Iris pigment epithelial cell (primary cell): ENCODE results near the gene GID4.

Experiments used
- DNase-seq: peaks from one replicate; pipeline ENCODE4 v3.0.0-alpha.2; 2011; ENCODE audit warnings: low read depth

Gene GID4

GRCh38 chr17:18043491-18043890 is 4.3 kb downstream of the GID4 start:
- peak; percentile 27 for DNase-seq

GRCh38 chr17:18044609-18045008 is 5.4 kb downstream of the GID4 start:
- no peak for DNase-seq

GRCh38 chr17:18045691-18046350 is 6.6 kb downstream of the GID4 start:
- DNase-seq, result no peak

GRCh38 chr17:18055597-18055996 is 16.4 kb downstream of the GID4 start:
- DNase-seq, result no peak

- no peak for DNase-seq
Measured at GRCh38 chr17:18056214-18056613, 17.0 kb downstream of the GID4 start.

- DNase-seq, result no peak
Measured at GRCh38 chr17:18059283-18059682, 20.1 kb downstream of the GID4 start.

GRCh38 chr17:18064053-18064452 is 24.8 kb downstream of the GID4 start:
- no peak for DNase-seq

- DNase-seq, result no peak
Measured at GRCh38 chr17:18065546-18065945, 26.3 kb downstream of the GID4 start.

GRCh38 chr17:18066866-18067265 is 27.7 kb downstream of the GID4 start:
- no peak for DNase-seq

GRCh38 chr17:18069101-18069500 is 29.9 kb downstream of the GID4 start:
- no peak for DNase-seq

- DNase-seq, result peak; percentile 54
Measured at GRCh38 chr17:18070861-18071340, 31.7 kb downstream of the GID4 start.

GRCh38 chr17:18071751-18072150 is 32.5 kb downstream of the GID4 start:
- no peak for DNase-seq

GRCh38 chr17:18074566-18075272 is 35.5 kb downstream of the GID4 start:
- DNase-seq, result no peak

GRCh38 chr17:18076936-18077335 is 37.7 kb downstream of the GID4 start:
- peak; percentile 66 for DNase-seq

- DNase-seq, result no peak
Measured at GRCh38 chr17:18079543-18079942, 40.3 kb downstream of the GID4 start.

GRCh38 chr17:18084256-18084655 is 45.0 kb downstream of the GID4 start:
- no peak for DNase-seq

- peak; percentile 90 for DNase-seq
Measured at GRCh38 chr17:18087610-18088491, 48.6 kb downstream of the GID4 start, which contains the start of gene DRG2. Gene DRG2, plus strand, starts transcription at chr17:18087948. Its CDS starts 76 bp downstream, at chr17:18088024.

- no peak for DNase-seq
Measured at GRCh38 chr17:18089613-18090012, 50.4 kb downstream of the GID4 start.

- DNase-seq, result peak; percentile 91
Measured at GRCh38 chr17:18093616-18094408, 54.6 kb downstream of the GID4 start.

GRCh38 chr17:18094409-18094807 is 55.2 kb downstream of the GID4 start:
- no peak for DNase-seq

GRCh38 chr17:18099516-18099915 is 60.3 kb downstream of the GID4 start:
- DNase-seq, result no peak

- DNase-seq, result no peak
Measured at GRCh38 chr17:18100616-18101015, 61.4 kb downstream of the GID4 start.
